H1 (cell line): Measurements from ENCODE around the gene COL25A1.

Experiments
- ATF3 ChIP-seq: IDR thresholded peaks from 2 replicates; pipeline ENCODE4 v1.6.1; 2011; ENCODE audit warnings: low read depth, mild to moderate bottlenecking, low read length; ENCODE audit not compliant: insufficient read depth
- CEBPB ChIP-seq: IDR thresholded peaks from 2 replicates; pipeline ENCODE4 v1.6.1; 2012; ENCODE audit warnings: low read depth, low read length
- CTCF ChIP-seq, 3 experiments: IDR thresholded peaks; 1 replicate in 2 of 3; 2 replicates in 1 of 3; pipeline versions ENCODE4 v1.5.1 to v1.6.1; 2011; ENCODE audit warnings: low read length in 3 of 3, mild to moderate bottlenecking in 3 of 3, inconsistent platforms in 2 of 3, low read depth in 1 of 3, moderate library complexity in 1 of 3; ENCODE audit not compliant: insufficient read depth in 1 of 3; ENCODE audit errors: control extremely low read depth in 1 of 3
- NRF1 ChIP-seq: IDR thresholded peaks from 2 replicates; pipeline ENCODE4 v1.6.1; 2011; ENCODE audit warnings: mild to moderate bottlenecking, low read depth, low read length, improper control_type of control experiment
- POLR2A ChIP-seq, 2 experiments: IDR thresholded peaks; 1 replicate in 1 of 2; 2 replicates in 1 of 2; pipeline ENCODE4 v1.6.1; 2011; ENCODE audit warnings: low read depth in 2 of 2, low read length in 2 of 2, mild to moderate bottlenecking in 2 of 2; ENCODE audit errors: control extremely low read depth in 1 of 2
- POLR2AphosphoS5 ChIP-seq: IDR thresholded peaks from 2 replicates; pipeline ENCODE4 v1.6.1; 2011; ENCODE audit warnings: low read depth, low read length
- SAP30 ChIP-seq: fragments of 300-600 bp; sonication (generic); IDR thresholded peaks from 2 replicates; pipeline ENCODE4 v1.7.1; 2012; ENCODE audit warnings: low read length, moderate library complexity, mild to moderate bottlenecking, inconsistent platforms; ENCODE audit not compliant: insufficient read depth, insufficient replicate concordance
- SP2 ChIP-seq: IDR thresholded peaks from 2 replicates; pipeline ENCODE4 v1.6.1; 2012; ENCODE audit warnings: mild to moderate bottlenecking, low read length, inconsistent platforms
- ZNF274 ChIP-seq: IDR thresholded peaks from 2 replicates; pipeline ENCODE4 v1.7.0; 2012; ENCODE audit warnings: low read length, borderline replicate concordance; ENCODE audit errors: extremely low read depth

GRCh38 chr4:109256818-109257217, 45.6 kb downstream of the COL25A1 start:
- TF ChIP-seq POLR2AphosphoS5 (no peak), CTCF (IDR thresholded peaks at IDR 0.05; ENCODE audit: control extremely low read depth in 1 of 3, insufficient read depth in 1 of 3, low read depth in 1 of 3, low read length in 3 of 3) (no peak), POLR2A (IDR thresholded peaks at IDR 0.05; ENCODE audit: control extremely low read depth in 1 of 2, low read depth in 2 of 2, low read length in 2 of 2) (no peak), SP2 (no peak), ATF3 (no peak), NRF1 (no peak), CEBPB (no peak), ZNF274 (no peak), SAP30 (no peak)
